ENCODE measurements around the gene ABHD18. TPM values are rescaled to one million over a fixed set of nuclear protein-coding genes. Genes with fewer than 3 reads are reported as not detected.
"Not testable (repeated sequence)": the region's sequence is repeated elsewhere in the genome, so short reads cannot be mapped to it uniquely, and the experiment has no call there.

Gene ABHD18
- total RNA-seq = 10 to 100 TPM; 23.3 to 27.4 TPM

DNA sequence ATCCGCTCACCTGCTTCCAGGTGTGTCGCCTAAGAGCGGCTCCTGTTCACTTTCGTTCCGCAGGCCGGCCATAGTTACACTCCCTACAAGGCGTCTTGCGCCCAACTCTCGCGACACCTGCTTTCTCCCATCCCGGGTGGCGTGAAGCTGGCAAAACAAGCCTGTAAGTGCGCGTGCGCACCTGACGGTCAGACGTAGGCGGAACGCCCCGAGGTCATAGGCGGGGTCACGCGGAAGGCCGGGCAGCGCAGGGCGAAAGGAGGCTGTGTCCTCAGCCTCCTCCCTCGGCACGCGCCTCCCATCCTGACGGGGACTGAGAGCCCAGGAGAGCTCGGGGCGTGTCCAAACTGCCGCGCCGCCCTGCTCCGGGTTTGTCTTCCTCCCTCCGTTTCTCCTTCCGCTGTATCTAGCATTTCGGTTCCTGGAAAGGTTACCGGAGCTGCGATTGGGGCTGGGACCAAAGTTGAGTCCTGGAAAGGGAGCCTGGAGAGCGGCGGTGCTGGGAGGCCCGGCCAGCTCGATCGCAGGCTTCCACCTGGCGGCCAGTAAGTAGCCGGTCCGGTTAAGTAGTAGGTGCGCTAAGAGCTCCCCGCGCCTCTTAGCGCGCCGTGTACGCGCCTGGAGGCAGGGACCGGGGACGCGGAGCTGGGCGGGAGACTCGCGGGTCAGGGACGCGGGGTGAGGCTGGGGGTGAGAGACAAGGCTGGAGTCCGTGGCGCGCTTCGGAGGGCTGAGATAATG lies at the start of gene ABHD18, which contains the start of gene MFSD8:
Gene ABHD18, plus strand, starts transcription at position 345 of the 741 bp plus-strand sequence. CDS start 17,550 bp downstream, outside the sequence.
Gene MFSD8, minus strand, starts transcription at position 112 of the 741 bp plus-strand sequence. Its CDS starts 40 bp downstream, at position 72.
- Mint-ChIP-seq H3K27me3 (no peaks in the 10 kb centered on the region), H3K27ac (peak within 1 kb of the TSS; percentile 95), H3K36me3 (peaks cover 10% of the 10 kb centered on the region), H3K9me3 (no peaks in the 10 kb centered on the region), H3K4me3 (peak within 1 kb of the TSS; percentile 93), H3K4me1 (peaks cover 29% of the 10 kb centered on the region)
- peak; percentile 96 for ATAC-seq (ENCODE audit: low read depth)
- POLR2A ChIA-PET = interaction anchor here (0.5 to 6.3 kb wide), 16 partner anchors 9 to 1694 kb away, joined by 3 to 56 read pairs (median 4); partner anchors contain the start of genes C4orf33, JADE1, LARP1B and PGRMC2
- peak; percentile 98 for DNase-seq

DNA sequence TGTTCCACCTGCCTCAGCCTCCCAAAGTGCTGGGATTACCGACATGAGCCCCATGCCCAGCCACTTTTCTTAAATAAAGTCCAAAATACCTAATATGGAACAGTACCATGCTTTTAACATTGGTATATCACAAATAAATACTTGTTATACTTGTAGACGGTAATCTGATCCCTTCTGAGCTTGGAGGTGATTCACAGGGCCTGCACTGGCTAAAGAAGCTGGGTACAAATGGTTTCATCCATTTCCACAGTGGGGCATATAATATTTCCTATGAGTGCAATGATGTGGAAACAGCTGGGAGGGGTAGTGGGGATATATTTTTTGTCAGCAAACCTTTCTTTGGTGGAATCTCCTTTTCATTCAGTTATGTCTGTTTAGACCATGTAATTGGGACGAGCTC lies 48.7 kb upstream of the ABHD18 start:
- ATAC-seq (ENCODE audit: low read depth) = no peak

DNA sequence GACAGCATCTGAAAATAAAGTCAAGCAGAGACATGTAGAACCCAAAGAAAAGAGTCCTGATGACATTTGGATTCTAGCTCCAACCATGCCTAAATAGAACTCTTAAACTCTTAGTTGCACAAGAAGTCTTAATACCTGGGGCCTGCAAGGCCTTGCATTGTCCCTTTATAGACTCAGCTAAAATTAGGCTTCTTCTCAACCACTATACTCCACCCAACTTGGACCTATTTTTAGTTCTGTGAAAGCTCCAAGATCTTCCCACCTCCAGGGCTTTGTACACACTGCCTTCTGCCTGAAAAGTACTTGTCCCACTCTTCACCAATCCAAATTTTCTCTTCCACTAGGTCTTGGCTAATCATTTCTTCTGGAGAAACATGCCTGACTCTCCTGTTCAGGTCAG lies 48.1 kb upstream of the ABHD18 start:
- Mint-ChIP-seq H3K9me3 (no peaks in the 10 kb centered on the region), H3K4me1 (no peaks in the 10 kb centered on the region), H3K36me3 (peaks cover 13% of the 10 kb centered on the region), H3K4me3 (no peak overlapping the region), H3K27ac (no peak overlapping the region), H3K27me3 (peaks cover 2% of the 10 kb centered on the region)
- POLR2A ChIA-PET = no interaction called here
- DNase-seq = no peak
- ATAC-seq (ENCODE audit: low read depth) = no peak

More for the DNA sequence above, 48.7 kb upstream of the ABHD18 start:
- DNase-seq = no peak
- POLR2A ChIA-PET = no interaction called here
- Mint-ChIP-seq H3K36me3 (peaks cover 13% of the 10 kb centered on the region), H3K9me3 (no peaks in the 10 kb centered on the region), H3K4me1 (no peaks in the 10 kb centered on the region), H3K27me3 (peaks cover 2% of the 10 kb centered on the region), H3K4me3 (no peak overlapping the region), H3K27ac (no peak overlapping the region)

DNA sequence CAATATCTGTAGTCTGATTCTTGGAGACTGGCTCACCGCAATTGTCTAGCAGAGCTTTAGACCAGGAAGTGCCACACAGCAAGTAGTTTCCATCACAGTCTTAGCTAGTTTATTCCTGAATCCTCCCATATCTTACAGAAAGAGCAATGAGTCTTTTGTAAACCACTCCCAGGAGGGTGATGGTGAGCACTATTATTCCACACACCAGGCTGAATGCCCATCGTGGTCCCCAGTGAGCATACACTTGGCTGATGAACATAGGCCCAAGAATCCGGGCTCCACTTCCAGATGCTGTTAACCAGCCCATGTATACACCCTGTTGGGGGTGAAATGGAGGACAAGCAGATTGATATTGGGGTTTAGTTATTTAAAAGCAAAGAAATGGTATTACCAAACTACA lies 44.7 kb upstream of the ABHD18 start:
- no peaks in the 10 kb centered on the region for H3K9me3 Mint-ChIP-seq
- no peaks in the 10 kb centered on the region for H3K4me1 Mint-ChIP-seq
- no peak overlapping the region for H3K27ac Mint-ChIP-seq
- DNase-seq = no peak
- no peak for ATAC-seq (ENCODE audit: low read depth)
- H3K4me3 Mint-ChIP-seq = no peak overlapping the region
- POLR2A ChIA-PET = no interaction called here
- peaks cover 33% of the 10 kb centered on the region for H3K36me3 Mint-ChIP-seq
- H3K27me3 Mint-ChIP-seq = no peaks in the 10 kb centered on the region

DNA sequence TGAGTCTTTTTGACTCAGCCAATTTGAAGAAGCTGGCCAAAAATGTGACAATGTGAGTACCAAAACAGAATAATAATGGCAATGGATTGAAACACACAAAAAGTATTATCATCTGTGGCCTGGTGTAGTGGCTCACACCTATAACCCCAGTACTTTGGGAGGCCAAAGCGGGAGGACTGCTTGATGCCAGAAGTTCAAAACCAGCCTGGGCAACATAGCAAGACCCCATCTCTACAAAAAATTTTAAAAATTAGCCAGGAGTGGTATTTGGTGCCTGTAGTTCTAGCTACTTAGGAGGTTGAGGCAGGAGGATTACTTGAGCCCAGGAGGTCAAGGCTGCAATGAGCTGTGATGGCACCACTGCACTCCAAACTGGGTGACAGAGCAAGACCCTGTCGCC lies 43.0 kb upstream of the ABHD18 start:
- Mint-ChIP-seq H3K27ac (no peak overlapping the region), H3K9me3 (peaks cover 4% of the 10 kb centered on the region), H3K36me3 (peaks cover 39% of the 10 kb centered on the region), H3K4me1 (no peaks in the 10 kb centered on the region), H3K4me3 (no peak overlapping the region), H3K27me3 (no peaks in the 10 kb centered on the region)
- POLR2A ChIA-PET = interaction anchor here (0.7 kb wide), 1 partner anchor 95 kb away, joined by 3 read pairs; no protein-coding TSS in a partner anchor
- DNase-seq = no peak
- no peak for ATAC-seq (ENCODE audit: low read depth)

DNA sequence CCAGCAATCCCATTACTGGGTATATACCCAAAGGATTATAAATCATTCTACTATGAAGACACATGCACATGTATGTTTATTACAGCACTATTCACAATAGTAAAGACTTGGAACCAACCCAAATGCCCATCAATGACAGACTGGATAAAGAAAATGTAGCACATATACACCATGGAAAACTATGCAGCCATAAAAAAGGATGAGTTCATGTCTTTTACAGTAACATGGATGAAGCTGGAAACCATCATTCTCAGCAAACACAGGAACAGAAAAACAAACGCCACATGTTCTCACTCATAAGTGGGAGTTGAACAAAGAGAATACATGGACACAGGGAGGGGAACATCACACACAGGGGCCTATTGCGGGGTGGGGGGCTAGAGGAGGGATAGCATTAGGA lies 39.5 kb upstream of the ABHD18 start:
- not testable (repeated sequence) for H3K27ac Mint-ChIP-seq; H3K4me1 Mint-ChIP-seq; ATAC-seq (ENCODE audit: low read depth); DNase-seq; H3K4me3 Mint-ChIP-seq; H3K9me3 Mint-ChIP-seq; H3K27me3 Mint-ChIP-seq
- POLR2A ChIA-PET = interaction anchor here (0.6 kb wide), 1 partner anchor 884 kb away, joined by 4 read pairs; no protein-coding TSS in a partner anchor
- peaks cover 40% of the 10 kb centered on the region for H3K36me3 Mint-ChIP-seq

DNA sequence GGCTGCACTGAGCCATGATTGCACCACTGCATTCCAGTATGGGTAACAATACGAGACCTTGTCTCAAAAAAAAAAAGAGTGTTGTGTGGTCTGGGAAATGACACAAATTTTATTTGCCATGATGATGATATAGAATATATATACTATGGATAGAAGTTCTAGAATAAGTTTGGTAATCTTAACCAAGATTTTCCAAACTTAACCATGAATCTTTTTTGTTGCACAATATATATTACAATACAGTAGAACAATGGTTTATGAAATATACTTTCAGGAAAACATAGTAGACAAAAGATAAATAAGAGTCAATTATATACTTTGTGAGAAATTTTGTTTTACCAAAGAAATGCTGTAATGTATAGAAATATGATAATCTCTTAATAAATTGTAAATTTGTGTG lies 35.0 kb upstream of the ABHD18 start:
- Mint-ChIP-seq H3K9me3 (peaks cover 4% of the 10 kb centered on the region), H3K4me1 (no peaks in the 10 kb centered on the region), H3K36me3 (peaks cover 19% of the 10 kb centered on the region), H3K27ac (no peak overlapping the region), H3K4me3 (no peak overlapping the region), H3K27me3 (no peaks in the 10 kb centered on the region)
- no peak for DNase-seq
- ATAC-seq (ENCODE audit: low read depth) = no peak
- POLR2A ChIA-PET = interaction anchor here (0.6 kb wide), 1 partner anchor 272 kb away, joined by 3 read pairs; no protein-coding TSS in a partner anchor

DNA sequence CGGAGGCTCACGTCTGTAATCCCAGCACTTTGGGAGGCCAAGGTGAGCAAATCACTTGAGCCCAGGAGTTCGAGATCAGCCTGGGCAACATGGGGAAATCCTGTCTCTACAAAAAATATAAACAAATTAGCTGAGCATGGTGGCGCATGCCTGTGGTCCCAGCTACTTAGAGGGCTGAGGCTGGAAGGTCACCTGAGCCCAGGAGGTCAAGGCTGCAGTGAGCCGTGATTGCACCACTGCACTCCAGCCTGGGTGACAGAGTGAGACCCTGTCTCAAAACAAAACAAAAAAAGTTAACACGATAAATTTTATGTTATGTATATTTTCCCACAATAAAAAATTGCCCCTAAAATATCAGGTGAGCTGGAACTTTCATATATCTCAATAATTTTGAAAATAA lies 33.4 kb upstream of the ABHD18 start:
- H3K4me3 Mint-ChIP-seq; H3K36me3 Mint-ChIP-seq; H3K27me3 Mint-ChIP-seq; H3K27ac Mint-ChIP-seq; H3K4me1 Mint-ChIP-seq; DNase-seq; H3K9me3 Mint-ChIP-seq; POLR2A ChIA-PET; ATAC-seq (ENCODE audit: low read depth): not testable (repeated sequence)

DNA sequence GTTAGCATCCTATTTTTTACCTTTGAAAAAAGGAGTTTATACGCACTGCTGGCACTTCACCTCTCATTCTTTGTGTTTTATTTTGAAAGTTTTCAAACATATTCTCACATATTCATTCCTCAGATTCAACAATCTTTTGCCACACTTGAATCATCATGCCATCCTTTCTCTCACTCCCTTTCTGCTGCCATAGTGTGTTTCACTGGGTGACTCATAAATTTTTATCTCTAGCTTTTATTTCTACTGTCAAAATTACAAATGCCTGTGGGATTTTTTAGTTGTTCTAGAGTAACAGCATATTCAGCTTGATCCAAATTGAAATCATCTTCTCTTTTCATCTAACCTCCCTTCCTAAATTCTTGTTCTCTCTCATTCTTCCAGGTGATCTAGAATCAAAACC lies 28.2 kb upstream of the ABHD18 start:
- H3K4me3 Mint-ChIP-seq = no peak overlapping the region
- H3K36me3 Mint-ChIP-seq = peaks cover 10% of the 10 kb centered on the region
- POLR2A ChIA-PET = interaction anchor here (0.6 kb wide), 1 partner anchor 808 kb away, joined by 3 read pairs; no protein-coding TSS in a partner anchor
- no peak for DNase-seq
- H3K27me3 Mint-ChIP-seq = no peaks in the 10 kb centered on the region
- ATAC-seq (ENCODE audit: low read depth) = no peak
- H3K4me1 Mint-ChIP-seq = no peaks in the 10 kb centered on the region
- no peaks in the 10 kb centered on the region for H3K9me3 Mint-ChIP-seq
- H3K27ac Mint-ChIP-seq = no peak overlapping the region

DNA sequence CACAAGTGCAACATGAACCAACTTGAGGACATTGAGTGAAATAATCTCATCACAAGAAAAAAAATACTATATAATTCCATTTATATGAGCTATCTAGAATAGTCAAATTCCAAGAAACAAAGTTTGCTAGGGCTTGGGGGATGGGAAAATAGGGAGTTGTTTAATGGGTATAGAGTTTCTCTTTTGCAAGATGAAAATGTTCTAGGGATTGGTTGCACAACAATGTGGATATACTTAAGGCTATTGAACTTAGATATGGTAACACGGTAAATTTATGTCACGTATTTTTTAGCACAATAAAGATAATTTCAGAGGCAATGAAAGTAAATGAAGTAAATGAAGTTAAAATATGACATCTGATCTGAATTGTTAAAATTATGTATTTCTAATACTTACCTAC lies 8.1 kb upstream of the ABHD18 start:
- DNase-seq = no peak
- Mint-ChIP-seq H3K4me3 (no peak overlapping the region), H3K27me3 (no peaks in the 10 kb centered on the region), H3K36me3 (peaks cover 5% of the 10 kb centered on the region), H3K9me3 (no peaks in the 10 kb centered on the region), H3K27ac (no peak overlapping the region), H3K4me1 (peaks cover 4% of the 10 kb centered on the region)
- no peak for ATAC-seq (ENCODE audit: low read depth)
- POLR2A ChIA-PET = no interaction called here

DNA sequence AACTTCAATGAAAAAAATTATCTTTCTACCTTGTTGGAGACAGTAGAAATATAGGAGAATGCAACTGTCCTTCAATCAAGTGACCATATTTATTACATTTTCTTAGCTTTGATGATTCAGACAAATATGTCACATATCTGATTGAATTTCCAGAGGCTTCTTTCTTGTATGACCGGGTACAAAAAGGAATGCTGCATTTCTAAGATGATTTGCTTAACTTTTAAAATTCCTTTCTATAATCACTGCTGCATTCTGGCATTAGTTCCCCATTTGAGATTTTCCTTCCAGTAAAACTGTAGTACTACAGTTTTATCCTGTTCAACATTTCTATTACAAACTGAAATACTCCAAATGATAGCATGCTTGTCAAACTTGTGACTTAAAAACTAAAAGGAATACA lies 5.4 kb upstream of the ABHD18 start:
- POLR2A ChIA-PET = no interaction called here
- Mint-ChIP-seq H3K27ac (no peak overlapping the region), H3K4me1 (peaks cover 18% of the 10 kb centered on the region), H3K9me3 (no peaks in the 10 kb centered on the region), H3K4me3 (no peak overlapping the region), H3K27me3 (no peaks in the 10 kb centered on the region), H3K36me3 (peaks cover 6% of the 10 kb centered on the region)
- ATAC-seq (ENCODE audit: low read depth) (no peak), DNase-seq (no peak)

DNA sequence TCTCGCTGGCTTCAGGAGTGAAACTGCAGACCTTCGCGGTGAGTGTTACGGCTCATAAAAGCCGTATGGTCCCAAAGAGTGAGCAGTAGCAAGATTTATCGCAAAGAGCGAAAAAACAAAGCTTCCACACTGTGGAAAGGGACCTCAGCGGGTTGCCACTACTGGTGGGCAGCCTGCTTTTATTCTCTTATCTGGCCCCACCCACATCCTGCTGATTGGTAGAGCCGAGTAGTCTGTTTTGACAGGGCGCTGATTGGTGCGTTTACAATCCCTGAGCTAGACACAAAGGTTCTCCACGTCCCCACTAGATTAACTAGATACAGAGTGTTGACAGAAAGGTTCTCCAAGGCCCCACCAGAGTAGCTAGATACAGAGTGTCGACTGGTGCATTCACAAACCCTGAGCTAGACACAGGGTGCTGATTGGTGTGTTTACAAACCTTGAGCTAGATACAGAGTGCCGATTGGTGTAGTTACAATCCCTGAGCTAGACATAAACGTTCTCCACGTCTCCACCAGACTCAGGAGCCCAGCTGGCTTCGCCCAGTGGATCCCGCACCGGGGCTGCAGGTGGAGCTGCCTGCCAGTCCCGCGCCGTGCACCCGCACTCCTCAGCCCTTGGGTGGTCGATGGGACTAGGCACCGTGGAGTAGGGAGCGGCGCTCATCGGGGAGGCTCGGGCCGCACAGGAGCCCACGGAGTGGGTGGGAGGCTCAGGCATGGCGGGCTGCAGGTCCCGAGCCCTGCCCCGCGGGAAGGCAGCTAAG lies 1.4 kb upstream of the ABHD18 start:
- not testable (repeated sequence) for DNase-seq
- H3K4me1 Mint-ChIP-seq = peaks cover 30% of the 10 kb centered on the region
- peak overlapping the region; percentile 78 for H3K4me3 Mint-ChIP-seq

DNA sequence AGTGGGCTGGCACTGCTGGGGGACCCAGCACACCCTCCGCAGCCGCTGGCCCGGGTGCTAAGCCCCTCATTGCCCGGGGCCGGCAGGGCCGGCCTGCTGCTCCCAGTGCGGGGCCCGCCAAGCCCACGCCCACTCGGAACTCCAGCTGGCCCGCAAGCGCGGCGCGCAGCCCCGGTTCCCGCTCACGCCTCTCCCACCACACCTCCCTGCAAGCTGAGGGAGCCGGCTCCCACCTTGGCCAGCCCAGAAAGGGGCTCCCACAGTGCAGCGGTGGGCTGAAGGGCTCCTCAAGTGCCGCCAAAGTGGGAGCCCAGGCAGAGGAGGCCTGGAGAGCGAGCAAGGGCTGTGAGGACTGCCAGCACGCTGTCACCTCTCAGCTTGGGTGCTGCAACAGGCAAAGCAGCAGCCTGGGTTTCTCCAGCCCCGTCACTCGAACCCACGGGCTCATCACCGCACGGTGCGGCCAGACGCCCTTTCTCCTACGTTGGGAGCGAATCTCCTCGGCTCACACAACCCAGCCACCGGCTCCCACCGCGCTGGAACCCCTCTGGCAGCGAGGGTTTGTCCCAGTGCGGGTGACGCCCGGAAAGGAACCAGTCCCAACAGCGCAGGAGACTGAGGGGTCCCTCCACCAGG lies 662 bp upstream of the ABHD18 start:
- not testable (repeated sequence) for H3K27me3 Mint-ChIP-seq, H3K9me3 Mint-ChIP-seq, DNase-seq
- peaks cover 10% of the 10 kb centered on the region for H3K36me3 Mint-ChIP-seq
- peak overlapping the region; percentile 95 for H3K27ac Mint-ChIP-seq
- peaks cover 29% of the 10 kb centered on the region for H3K4me1 Mint-ChIP-seq
- POLR2A ChIA-PET = interaction anchor here (0.6 to 6.3 kb wide), 10 partner anchors 10 to 1129 kb away, joined by 3 to 56 read pairs (median 6); partner anchors contain the start of genes JADE1, LARP1B, PGRMC2 and PLK4
- peak; percentile 5 for ATAC-seq (ENCODE audit: low read depth)
- peak overlapping the region; percentile 93 for H3K4me3 Mint-ChIP-seq

More for the DNA sequence above, 1.4 kb upstream of the ABHD18 start:
- H3K9me3 Mint-ChIP-seq; H3K27me3 Mint-ChIP-seq; ATAC-seq (ENCODE audit: low read depth): not testable (repeated sequence)
- peak overlapping the region; percentile 42 for H3K27ac Mint-ChIP-seq
- POLR2A ChIA-PET = interaction anchor here (0.6 to 6.3 kb wide), 5 partner anchors 74 to 323 kb away, joined by 3 to 56 read pairs (median 5); partner anchors contain the start of genes PGRMC2 and PLK4
- peaks cover 10% of the 10 kb centered on the region for H3K36me3 Mint-ChIP-seq

Data from activated naive CD8-positive, alpha-beta T cell treated with anti-CD3 and anti-CD28 coated beads, Interleukin-2, amount 10 ng/mL, durations not matched to agents 7 days and 5 days (primary cell).